ENCODE measurements around the gene AKAP6. TPM values are rescaled to one million over a fixed set of nuclear protein-coding genes. Genes with fewer than 3 reads are reported as not detected.

Gene AKAP6
- total and polyA plus RNA-seq, 2 of the 8 experiments (the other 6 are each of a cell fraction or from before 2014, with no cell fraction given) = 0.09 to 0.89 TPM

DNA sequence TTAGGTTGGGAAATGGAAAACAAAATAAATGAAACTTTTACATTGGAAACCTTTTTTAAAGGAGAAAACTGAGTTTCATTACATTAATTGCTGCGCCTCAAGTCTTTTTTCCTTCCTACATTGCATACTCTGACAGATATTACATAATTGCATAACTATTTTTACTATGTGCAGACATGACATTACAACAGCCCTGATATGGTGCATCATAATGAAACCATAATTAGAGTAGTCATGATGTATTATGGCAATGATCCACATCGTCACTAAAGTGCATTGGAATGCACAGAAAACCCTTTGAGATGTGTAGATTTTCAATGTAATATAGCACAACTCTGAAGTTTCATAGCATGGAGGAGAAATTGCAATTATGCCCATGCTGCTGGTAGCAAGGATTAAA is 391.8 kb downstream of the AKAP6 start:
- Histone ChIP-seq H3K14ac (ENCODE audit: insufficient read length) (no peak overlapping the region), H3K79me1 (ENCODE audit: low read depth, low read length) (no peaks in the 10 kb centered on the region), H3K18ac (ENCODE audit: extremely low read depth, low read length) (no peak overlapping the region), H3K9ac (replicated peaks in 1 of 4; ENCODE audit: extremely low read depth in 1 of 4, low read depth in 3 of 4, low read length in 3 of 4) (no peak overlapping the region), H2BK120ac (replicated peaks; ENCODE audit: low read depth, low read length) (no peak overlapping the region), H3K4me1 (replicated peaks in 1 of 4; ENCODE audit: control insufficient read depth in 3 of 4, insufficient read depth in 4 of 4, low read length in 3 of 4) (peaks cover 0 to 5% (median 0%) of the 10 kb centered on the region in 4 experiments; a peak in 1 of 7 replicates), H4K91ac (replicated peaks; ENCODE audit: insufficient read length, low read length) (no peak overlapping the region), H2BK5ac (ENCODE audit: low read depth, low read length) (no peak overlapping the region), H3K23ac (ENCODE audit: insufficient read length) (no peak overlapping the region), H3K4me2 (ENCODE audit: insufficient read depth in 1 of 2, low read depth in 2 of 2, low read length in 2 of 2) (no peak overlapping the region), H3K23me2 (ENCODE audit: low read depth, low read length) (no peaks in the 10 kb centered on the region), H3K9me3 (ENCODE audit: insufficient read depth in 2 of 2, low read depth in 1 of 2, low read length in 1 of 2) (no peaks in the 10 kb centered on the region), H2AFZ (ENCODE audit: low read length) (no peak overlapping the region), H3K4me3 (ENCODE audit: extremely low read depth in 1 of 4, insufficient read depth in 2 of 4, low read depth in 3 of 4, low read length in 4 of 4) (no peak overlapping the region), H2AK5ac (ENCODE audit: low read depth, low read length) (no peak overlapping the region), H4K8ac (ENCODE audit: extremely low read depth, insufficient read depth, low read length) (no peak overlapping the region), H2BK15ac (ENCODE audit: low read length) (no peak overlapping the region), H2BK20ac (ENCODE audit: low read length) (no peak overlapping the region), H3K79me2 (ENCODE audit: control insufficient read depth in 1 of 2, insufficient read depth in 2 of 2, low read length in 2 of 2) (no peaks in the 10 kb centered on the region), H3K4ac (replicated peaks; ENCODE audit: insufficient read length, low read depth, low read length) (no peak overlapping the region), H3K36me3 (ENCODE audit: control insufficient read depth in 2 of 4, insufficient read depth in 4 of 4, low read length in 3 of 4) (no peaks in the 10 kb centered on the region), H2BK12ac (ENCODE audit: low read depth, low read length) (no peak overlapping the region), H3K27ac (ENCODE audit: low read depth, low read length) (no peak overlapping the region), H3K56ac (replicated peaks; ENCODE audit: insufficient read length, low read depth, low read length) (no peak overlapping the region), H3K27me3 (replicated peaks in 1 of 4; ENCODE audit: control insufficient read depth in 3 of 4, extremely low read depth in 1 of 4, insufficient read depth in 3 of 4, low read length in 3 of 4) (no peaks in the 10 kb centered on the region), H4K5ac (ENCODE audit: insufficient read length, low read depth, low read length) (no peak overlapping the region), H4K20me1 (replicated peaks in 1 of 2; ENCODE audit: control insufficient read depth in 1 of 2, insufficient read depth in 2 of 2, low read length in 2 of 2) (no peaks in the 10 kb centered on the region)
- TF ChIP-seq EGR1 (IDR thresholded peaks at IDR 0.05; ENCODE audit: borderline replicate concordance, low read depth, low read length) = no peak
- FAIRE-seq (no peak), DNase-seq (ENCODE audit: low read depth in 1 of 2, low spot score in 2 of 2) (no peak)
- POLR2A ChIA-PET (ENCODE audit: partially characterized antibody) = no interaction called here
- whole genome bisulfite sequencing, 2 experiments (ENCODE audit: extremely low coverage in 1 of 2, insufficient coverage in 1 of 2, insufficient read length in 1 of 2, insufficient replicate concordance in 2 of 2, low coverage in 1 of 2, low lambda C conversion rate in 2 of 2, missing lambda C conversion rate in 1 of 2) = 90% methylated on average over 2 of the region's 2 CpGs; no CpG with 5 or more reads in 1 of the 2 experiments
- CTCF ChIA-PET (ENCODE audit: partially characterized antibody) = interaction anchor here (2.5 kb wide), 1 partner anchor 9 kb away, joined by 8 read pairs; no protein-coding TSS in a partner anchor
